HCT116 (cell line): ENCODE measurements around the gene PTDSS2. TPM values are rescaled to one million over a fixed set of nuclear protein-coding genes. Genes with fewer than 3 reads are reported as not detected.
A peak's percentile ranks its signal among the peaks of the same experiment; 100 is the strongest.

Experiments used
- ATAC-seq: fragments of 200-7000 bp; cut with Tn5 transposase; 2 replicates; pipeline ENCODE4 v1.9.1; 2020; ENCODE audit warnings: mild to moderate bottlenecking, moderate library complexity
- BruUV-seq: library from RNA; stranded (reverse); fragments of 400-500 nt; replicated peaks from 2 replicates; lab custom pipeline; 2021; lab: Mats Ljungman, UMichigan
- CTCF ChIA-PET: fragments of 300-600 bp; sonication (Branson Sonifier 250); formaldehyde crosslinking; loops from one replicate; lab custom pipeline; 2021; ENCODE audit warnings: antibody characterized with exemption; lab: Charles Lee
- POLR2A ChIA-PET: fragments of 300-600, 350-600 bp; sonication (Branson Sonifier 250); formaldehyde crosslinking; loops from one replicate; lab custom pipeline; 2021; ENCODE audit warnings: antibody characterized with exemption; lab: Charles Lee
- RAD21 ChIA-PET, 2 experiments: fragments of 300-600 bp; sonication (Branson Sonifier 250); formaldehyde crosslinking; loops; one replicate each; lab custom pipeline; 2023; ENCODE audit warnings: low total read pairs in 2 of 2; ENCODE audit not compliant: uncharacterized antibody in 2 of 2, unreplicated experiment in 2 of 2, low non-redundant PET in 1 of 2; lab: Charles Lee
- DNase-seq: peaks from one replicate; pipeline ENCODE4 v3.0.0-alpha.2; 2010; ENCODE audit warnings: low read depth, low spot score
- H2AFZ ChIP-seq: fragments of 200-600 bp; shearing (Covaris generic), sonication (generic); 2 replicates; pipeline ENCODE4 v1.6.1; 2017; ENCODE audit warnings: low read depth, mixed run types, mixed read lengths, antibody characterized with exemption, low read length; ENCODE audit not compliant: poor library complexity, severe bottlenecking
- H3K27ac ChIP-seq: 2 replicates; pipeline ENCODE4 v1.5.1; 2012; ENCODE audit warnings: low read depth, low read length
- H3K27me3 ChIP-seq: fragments of 200-600 bp; sonication (generic); 2 replicates; pipeline ENCODE4 v1.6.1; 2016; ENCODE audit warnings: mixed run types, low read length, mixed read lengths; ENCODE audit not compliant: insufficient read depth
- H3K36me3 ChIP-seq, 2 experiments: fragments of 200-500 bp in 1 of 2; fragments of 200-600 bp in 1 of 2; sonication (Bioruptor generic) in 1 of 2; sonication (generic) in 1 of 2; 2 replicates each; pipeline versions ENCODE4 v1.5.1 to v1.6.1; 2014 to 2016; ENCODE audit warnings: low read length in 2 of 2, inconsistent platforms in 1 of 2, mixed read lengths in 1 of 2, mixed run types in 1 of 2; ENCODE audit not compliant: insufficient read depth in 2 of 2, control insufficient read depth in 1 of 2
- H3K4me1 ChIP-seq, 2 experiments: fragments of 200-600 bp in 1 of 2; sonication (generic) in 1 of 2; 2 replicates each; pipeline versions ENCODE4 v1.5.1 to v1.6.1; 2012 to 2017; ENCODE audit warnings: low read length in 2 of 2, inconsistent platforms in 1 of 2, mild to moderate bottlenecking in 1 of 2, mixed read lengths in 1 of 2, mixed run types in 1 of 2, moderate library complexity in 1 of 2; ENCODE audit not compliant: insufficient read depth in 2 of 2, control insufficient read depth in 1 of 2
- H3K4me2 ChIP-seq: fragments of 200-600 bp; sonication (generic); 2 replicates; pipeline ENCODE4 v1.6.1; 2017; ENCODE audit warnings: mixed run types, low read length, mixed read lengths
- H3K4me3 ChIP-seq, 2 experiments: fragments of 200-600 bp in 1 of 2; sonication (generic) in 1 of 2; replicated peaks in 1 of 2; 2 replicates each; pipeline ENCODE4 v1.5.1; 2011 to 2016; ENCODE audit warnings: low read length in 2 of 2, control low read depth in 1 of 2, low read depth in 1 of 2, mild to moderate bottlenecking in 1 of 2, mixed read lengths in 1 of 2, mixed run types in 1 of 2
- H3K79me2 ChIP-seq: fragments of 200-600 bp; sonication (generic); 2 replicates; pipeline ENCODE4 v1.6.1; 2017; ENCODE audit warnings: mild to moderate bottlenecking, mixed run types, low read length, moderate library complexity, mixed read lengths; ENCODE audit not compliant: insufficient read depth
- H3K9ac ChIP-seq: fragments of 200-600 bp; sonication (generic); 2 replicates; pipeline ENCODE4 v1.6.1; 2016; ENCODE audit warnings: low read length, mixed read lengths
- H3K9me2 ChIP-seq: fragments of 200-600 bp; sonication (generic), shearing (Covaris generic); 2 replicates; pipeline ENCODE4 v1.6.1; 2017; ENCODE audit warnings: mixed run types, mild to moderate bottlenecking, moderate library complexity; ENCODE audit not compliant: insufficient read depth
- H3K9me3 ChIP-seq, 2 experiments: fragments of 200-500 bp in 1 of 2; fragments of 200-600 bp in 1 of 2; sonication (Bioruptor generic) in 1 of 2; sonication (generic) in 1 of 2; 2 replicates each; pipeline ENCODE4 v1.6.1; 2014 to 2017; ENCODE audit warnings: low read length in 2 of 2, mixed read lengths in 2 of 2, inconsistent platforms in 1 of 2, low read depth in 1 of 2, mild to moderate bottlenecking in 1 of 2, mixed run types in 1 of 2, moderate library complexity in 1 of 2; ENCODE audit not compliant: control insufficient read depth in 1 of 2, insufficient read depth in 1 of 2
- H4K20me1 ChIP-seq: fragments of 200-600 bp; sonication (generic), shearing (Covaris generic); 2 replicates; pipeline ENCODE4 v1.6.1; 2017; ENCODE audit warnings: mixed run types, mild to moderate bottlenecking, moderate library complexity; ENCODE audit not compliant: insufficient read depth
- ATF3 ChIP-seq: IDR thresholded peaks from 2 replicates; pipeline ENCODE4 v1.6.1; 2012
- CBX3 ChIP-seq: IDR thresholded peaks from 2 replicates; pipeline ENCODE4 v1.6.1; 2012; ENCODE audit warnings: low read depth
- EGR1 ChIP-seq: IDR thresholded peaks from 2 replicates; pipeline ENCODE4 v1.6.1; 2012; ENCODE audit warnings: low read depth
- EZH2phosphoT487 ChIP-seq: fragments of 200-600 bp; IDR thresholded peaks from 2 replicates; pipeline ENCODE4 v1.6.1; 2018; ENCODE audit warnings: antibody characterized with exemption, borderline replicate concordance
- FOSL1 ChIP-seq: IDR thresholded peaks from 2 replicates; pipeline ENCODE4 v1.6.1; 2012; ENCODE audit warnings: low read depth
- JUND ChIP-seq: IDR thresholded peaks from 2 replicates; pipeline ENCODE4 v1.6.1; 2012
- MAX ChIP-seq: IDR thresholded peaks from 2 replicates; pipeline ENCODE4 v1.6.1; 2012
- POLR2A ChIP-seq: IDR thresholded peaks from 2 replicates; pipeline ENCODE4 v1.7.0; 2011; ENCODE audit warnings: borderline replicate concordance; ENCODE audit not compliant: insufficient read depth, insufficient read length; ENCODE audit errors: extremely low read depth
- POLR2AphosphoS5 ChIP-seq: IDR thresholded peaks from 2 replicates; pipeline ENCODE4 v1.6.1; 2011; ENCODE audit warnings: mild to moderate bottlenecking, low read depth, low read length, moderate library complexity
- RAD21 ChIP-seq: IDR thresholded peaks from 2 replicates; pipeline ENCODE4 v1.6.1; 2012; ENCODE audit warnings: low read depth, mild to moderate bottlenecking
- REST ChIP-seq: IDR thresholded peaks from 2 replicates; pipeline ENCODE4 v1.6.1; 2012; ENCODE audit warnings: low read depth
- SIN3A ChIP-seq: IDR thresholded peaks from 2 replicates; pipeline ENCODE4 v1.6.1; 2012; ENCODE audit warnings: low read depth
- SP1 ChIP-seq: IDR thresholded peaks from 2 replicates; pipeline ENCODE4 v1.6.1; 2012; ENCODE audit warnings: low read depth
- SRF ChIP-seq: IDR thresholded peaks from 2 replicates; pipeline ENCODE4 v1.6.1; 2012; ENCODE audit warnings: low read depth
- TCF7L2 ChIP-seq: IDR thresholded peaks from 2 replicates; pipeline ENCODE4 v1.7.0; 2011; ENCODE audit warnings: borderline replicate concordance, inconsistent platforms; ENCODE audit not compliant: insufficient read depth, insufficient read length; ENCODE audit errors: extremely low read depth
- ZBTB33 ChIP-seq: IDR thresholded peaks from 2 replicates; pipeline ENCODE4 v1.6.1; 2011; ENCODE audit warnings: mild to moderate bottlenecking, low read length, moderate library complexity; ENCODE audit not compliant: insufficient replicate concordance; ENCODE audit errors: extremely low read depth
- ZFX ChIP-seq: fragments of 450-650 bp; IDR thresholded peaks from 2 replicates; pipeline ENCODE4 v1.6.1; 2017
- ZNF274 ChIP-seq: fragments of 200-500 bp; sonication (Bioruptor generic); IDR thresholded peaks from 2 replicates; pipeline ENCODE4 v1.6.1; 2014; ENCODE audit warnings: mild to moderate bottlenecking, low read depth, low read length, inconsistent platforms
- intact Hi-C: fragments of 100-400 bp; cut with micrococcal nuclease; formaldehyde crosslinking; loops from 2 replicates; pipeline ENCODE4 v1.10.0; 2022
- total RNA-seq: library from RNA; stranded (reverse); gene quantifications from one replicate; pipeline ENCODE4 v1.2.1, GENCODE V29; 2021; ENCODE audit not compliant: unreplicated experiment

PTDSS2 gene
- total RNA-seq, 1 experiment from 2014 or later, result 40.1 TPM

GRCh38 chr11:417652-418342 lies 32.3 kb upstream of the PTDSS2 start:
- peak overlapping the region; percentile 66 to 71 for H3K4me3 ChIP-seq
- ChIA-PET POLR2A (interaction anchor here (0.8 to 1.9 kb wide), 3 partner anchors 11 to 30 kb away, joined by 3 to 11 read pairs (median 5); no protein-coding TSS in a partner anchor), RAD21 (no interaction called here), CTCF (interaction anchor here (1.6 kb wide), 1 partner anchor 31 kb away, joined by 11 read pairs; no protein-coding TSS in a partner anchor)
- no peaks in the 10 kb centered on the region for H4K20me1 ChIP-seq
- peaks cover 19 to 33% of the 10 kb centered on the region in 2 experiments for H3K4me1 ChIP-seq
- H3K79me2 ChIP-seq, result no peaks in the 10 kb centered on the region; the same call in 1 of the 2 replicates
- H3K36me3 ChIP-seq, result no peaks in the 10 kb centered on the region
- peak overlapping the region; percentile 70 for H3K9ac ChIP-seq
- peak overlapping the region; percentile 81 for H3K27ac ChIP-seq
- ATAC-seq (peak; percentile 1; the same call in 1 of the 2 replicates), DNase-seq (no peak)
- H2AFZ ChIP-seq, result no peak overlapping the region
- peak overlapping the region; percentile 93 for H3K4me2 ChIP-seq
- no TSS peak for BruUV-seq
- no peaks in the 10 kb centered on the region for H3K9me2 ChIP-seq
- no peaks in the 10 kb centered on the region for H3K9me3 ChIP-seq
- H3K27me3 ChIP-seq, result no peaks in the 10 kb centered on the region
- TF ChIP-seq EZH2phosphoT487 (no peak), FOSL1 (no peak), JUND (no peak), CBX3 (no peak), POLR2A (no peak), SRF (no peak), ZNF274 (no peak), REST (no peak), ATF3 (no peak), EGR1 (no peak), SIN3A (no peak), SP1 (no peak), ZBTB33 (no peak), TCF7L2 (no peak), MAX (no peak), ZFX (no peak), POLR2AphosphoS5 (no peak), RAD21 (no peak)
- intact Hi-C loops, result no loop called here
